ENCODE data around the gene GATA3.

The GATA3 gene

GRCh38 chr10:8052956-8053445 lies 1.5 kb upstream of the GATA3 start:
- TF ChIP-seq EZH2 (IDR thresholded peaks at IDR 0.05) (no peak), FOXP2 (optimal IDR thresholded peaks at IDR 0.05; ENCODE audit: control extremely low read depth, extremely low read length, insufficient read depth) (no peak), POLR2AphosphoS5 (IDR thresholded peaks at IDR 0.05; ENCODE audit: borderline replicate concordance, low read depth, low read length) (no peak)
- H3K27ac ChIP-seq: no peak overlapping the region
- no peak for DNase-seq (ENCODE audit: low read depth, low spot score)
- H3K9ac ChIP-seq (ENCODE audit: insufficient read length): no peak overlapping the region
- no peaks in the 10 kb centered on the region for H3K36me3 ChIP-seq (ENCODE audit: insufficient read depth, low read length)
- H3K4me3 ChIP-seq: peak overlapping the region; percentile 81
- no peaks in the 10 kb centered on the region for H3K9me3 ChIP-seq (ENCODE audit: low read depth, low read length)

- H3K9ac ChIP-seq (ENCODE audit: insufficient read length): peak overlapping the region; percentile 64
- H3K9me3 ChIP-seq (ENCODE audit: low read depth, low read length): no peaks in the 10 kb centered on the region
- H3K36me3 ChIP-seq (ENCODE audit: insufficient read depth, low read length): no peaks in the 10 kb centered on the region
- TF ChIP-seq POLR2AphosphoS5 (IDR thresholded peaks at IDR 0.05; ENCODE audit: borderline replicate concordance, low read depth, low read length) (peak; percentile 29; the same call in 1 of the 2 replicates), FOXP2 (optimal IDR thresholded peaks at IDR 0.05; ENCODE audit: control extremely low read depth, extremely low read length, insufficient read depth) (peak; percentile 52), EZH2 (IDR thresholded peaks at IDR 0.05) (no peak)
- no peak overlapping the region for H3K27ac ChIP-seq
- no peak for DNase-seq (ENCODE audit: low read depth, low spot score)
- H3K4me3 ChIP-seq: peak overlapping the region; percentile 81
Observed at GRCh38 chr10:8053446-8054243, 843 bp upstream of the GATA3 start.

GRCh38 chr10:8054244-8054493 lies 319 bp upstream of the GATA3 start:
- Histone ChIP-seq H3K4me3 (peak overlapping the region; percentile 81), H3K27ac (no peak overlapping the region), H3K36me3 (ENCODE audit: insufficient read depth, low read length) (no peaks in the 10 kb centered on the region), H3K9ac (ENCODE audit: insufficient read length) (peak overlapping the region; percentile 64), H3K9me3 (ENCODE audit: low read depth, low read length) (no peaks in the 10 kb centered on the region)
- no peak for TF ChIP-seq FOXP2 (optimal IDR thresholded peaks at IDR 0.05; ENCODE audit: control extremely low read depth, extremely low read length, insufficient read depth)
- TF ChIP-seq POLR2AphosphoS5 (IDR thresholded peaks at IDR 0.05; ENCODE audit: borderline replicate concordance, low read depth, low read length): no peak
- no peak for TF ChIP-seq EZH2 (IDR thresholded peaks at IDR 0.05)
- no peak for DNase-seq (ENCODE audit: low read depth, low spot score)

GRCh38 chr10:8055420-8056349 lies 1.2 kb downstream of the GATA3 start:
- Histone ChIP-seq H3K27ac (no peak overlapping the region), H3K9ac (ENCODE audit: insufficient read length) (no peak overlapping the region), H3K36me3 (ENCODE audit: insufficient read depth, low read length) (no peaks in the 10 kb centered on the region), H3K9me3 (ENCODE audit: low read depth, low read length) (no peaks in the 10 kb centered on the region), H3K4me3 (no peak overlapping the region; the same call in 1 of the 2 replicates)
- TF ChIP-seq EZH2 (IDR thresholded peaks at IDR 0.05) (no peak), POLR2AphosphoS5 (IDR thresholded peaks at IDR 0.05; ENCODE audit: borderline replicate concordance, low read depth, low read length) (no peak), FOXP2 (optimal IDR thresholded peaks at IDR 0.05; ENCODE audit: control extremely low read depth, extremely low read length, insufficient read depth) (no peak)
- DNase-seq (ENCODE audit: low read depth, low spot score): no peak

- no peaks in the 10 kb centered on the region for H3K36me3 ChIP-seq (ENCODE audit: insufficient read depth, low read length)
- H3K4me3 ChIP-seq: peak overlapping the region; percentile 9
- no peak overlapping the region for H3K27ac ChIP-seq
- no peak for DNase-seq (ENCODE audit: low read depth, low spot score)
- no peak for TF ChIP-seq FOXP2 (optimal IDR thresholded peaks at IDR 0.05; ENCODE audit: control extremely low read depth, extremely low read length, insufficient read depth)
- H3K9me3 ChIP-seq (ENCODE audit: low read depth, low read length): no peaks in the 10 kb centered on the region
- H3K9ac ChIP-seq (ENCODE audit: insufficient read length): no peak overlapping the region
Observed at GRCh38 chr10:8056378-8056777, 1.9 kb downstream of the GATA3 start.

- H3K9ac ChIP-seq (ENCODE audit: insufficient read length): no peak overlapping the region
- TF ChIP-seq EZH2 (IDR thresholded peaks at IDR 0.05) (no peak), POLR2AphosphoS5 (IDR thresholded peaks at IDR 0.05; ENCODE audit: borderline replicate concordance, low read depth, low read length) (no peak), FOXP2 (optimal IDR thresholded peaks at IDR 0.05; ENCODE audit: control extremely low read depth, extremely low read length, insufficient read depth) (no peak)
- H3K9me3 ChIP-seq (ENCODE audit: low read depth, low read length): no peaks in the 10 kb centered on the region
- H3K4me3 ChIP-seq: peak overlapping the region; percentile 9; the same call in 1 of the 2 replicates
- no peak for DNase-seq (ENCODE audit: low read depth, low spot score)
- H3K36me3 ChIP-seq (ENCODE audit: insufficient read depth, low read length): no peaks in the 10 kb centered on the region
- H3K27ac ChIP-seq: no peak overlapping the region
Observed at GRCh38 chr10:8056871-8057331, 2.4 kb downstream of the GATA3 start.

- Histone ChIP-seq H3K36me3 (ENCODE audit: insufficient read depth, low read length) (no peaks in the 10 kb centered on the region), H3K9me3 (ENCODE audit: low read depth, low read length) (no peaks in the 10 kb centered on the region), H3K9ac (ENCODE audit: insufficient read length) (no peak overlapping the region), H3K27ac (no peak overlapping the region), H3K4me3 (no peak overlapping the region)
- no peak for TF ChIP-seq FOXP2 (optimal IDR thresholded peaks at IDR 0.05; ENCODE audit: control extremely low read depth, extremely low read length, insufficient read depth)
- no peak for TF ChIP-seq EZH2 (IDR thresholded peaks at IDR 0.05)
- no peak for TF ChIP-seq POLR2AphosphoS5 (IDR thresholded peaks at IDR 0.05; ENCODE audit: borderline replicate concordance, low read depth, low read length)
- DNase-seq (ENCODE audit: low read depth, low spot score): no peak
Observed at GRCh38 chr10:8057636-8058273, 3.3 kb downstream of the GATA3 start.

Data from SK-N-MC (cell line).